Tongue (tissue), 1 donor: ENCODE data around the gene HOMER3. TPM values are rescaled to one million over a fixed set of nuclear protein-coding genes. Genes with fewer than 3 reads are reported as not detected.

Experiments
- total RNA-seq: library from RNA; depleted of rRNA; stranded (reverse); fragments of >200 nt; gene quantifications from one replicate; pipeline ENCODE4 v1.2.3, GENCODE V29; 2014

The HOMER3 gene
- total RNA-seq, 1 donor from 2014 or later, result 30.1 TPM

Other genes with a start within 250 kb of the HOMER3 start
- 8.1 TPM for gene COMP, start 149.9 kb downstream of the HOMER3 start, total RNA-seq
- 103 TPM for gene UPF1, start 109.3 kb downstream of the HOMER3 start, total RNA-seq
- 7.7 TPM for gene CERS1, start 45.1 kb downstream of the HOMER3 start, total RNA-seq
- 76.4 TPM for gene COPE, start 21.8 kb downstream of the HOMER3 start, total RNA-seq
- 42.1 TPM for gene DDX49, start 21.5 kb downstream of the HOMER3 start, total RNA-seq
- gene SUGP2, start 92.3 kb upstream of the HOMER3 start, total RNA-seq, result 59.3 TPM
- 25.7 TPM for gene ARMC6, start 92.4 kb upstream of the HOMER3 start, total RNA-seq
- 10.1 TPM for gene SLC25A42, start 122.8 kb upstream of the HOMER3 start, total RNA-seq
- 18.1 TPM for gene TMEM161A, start 197.3 kb upstream of the HOMER3 start, total RNA-seq
- not detected for gene MEF2B, start 229.0 kb upstream of the HOMER3 start, total RNA-seq